ENCODE measurements around the gene NKAIN4.

The NKAIN4 gene

DNA sequence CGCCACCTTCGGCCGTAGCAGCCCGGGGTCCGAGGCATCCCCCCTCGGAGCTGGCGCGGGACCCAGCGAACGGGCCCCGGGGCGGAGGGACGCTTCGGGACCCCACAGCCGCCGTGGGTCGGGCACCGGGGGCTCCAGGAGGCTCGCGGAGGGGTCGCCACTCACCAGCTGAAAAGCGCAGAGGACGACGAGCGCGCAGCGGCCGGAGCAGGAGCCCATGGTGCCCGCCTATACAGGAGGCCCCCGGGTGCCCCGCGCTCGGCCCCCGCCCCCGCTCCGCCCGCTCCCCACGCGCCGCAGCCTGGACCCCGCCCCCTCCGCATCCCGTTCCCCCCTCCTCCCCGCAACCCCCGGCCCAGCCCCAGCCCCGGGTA lies at the start of gene NKAIN4:
NKAIN4 (minus strand) TSS at position 232 of the 374 bp plus-strand sequence; CDS start at position 219, 13 bp downstream.
- DNase-seq: no peak

DNA sequence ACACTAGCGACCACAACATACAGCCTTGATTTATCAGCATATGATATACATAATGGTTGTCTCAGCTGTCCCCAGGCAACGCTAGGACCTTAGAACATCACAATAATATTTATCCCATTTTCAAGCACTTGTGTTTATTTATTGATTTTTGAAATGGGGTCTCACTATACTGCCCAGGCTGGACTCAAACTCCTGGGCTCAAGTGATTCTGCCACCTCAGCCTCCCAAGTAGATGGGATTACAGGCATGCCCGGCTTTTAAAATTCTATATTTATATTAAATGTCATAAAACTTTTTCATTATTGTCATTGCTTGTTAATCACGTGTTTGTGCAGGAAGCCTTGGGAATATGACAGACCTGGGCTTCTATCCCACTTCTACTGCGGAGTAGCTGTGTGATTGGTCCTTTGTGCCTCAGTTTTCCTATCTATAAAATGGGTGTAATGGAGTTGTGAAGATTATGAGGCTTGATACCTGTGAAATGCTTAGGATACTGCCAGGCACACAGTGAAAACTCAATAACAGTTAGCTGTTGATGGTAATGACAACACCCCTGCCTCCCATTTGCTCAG lies 48.9 kb upstream of the NKAIN4 start:
- no peak for DNase-seq

DNA sequence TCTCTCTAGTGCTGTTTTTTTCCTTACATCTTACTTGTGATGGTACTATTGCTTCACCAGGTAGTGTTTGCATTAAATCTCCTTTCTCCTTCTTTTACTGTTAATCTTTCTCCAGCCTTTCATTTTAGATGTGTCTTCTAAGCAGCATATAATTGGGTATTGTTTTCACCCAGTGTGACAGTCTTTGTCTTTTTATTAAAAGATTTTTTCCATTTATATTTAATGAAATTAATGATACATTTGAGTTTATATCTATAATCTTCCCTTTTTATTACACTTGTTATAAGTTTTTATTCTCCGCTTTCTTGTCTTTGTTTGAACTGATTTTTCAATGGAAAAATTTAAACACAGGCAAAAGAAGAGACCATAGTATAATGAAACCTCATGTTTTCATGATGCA lies 47.4 kb upstream of the NKAIN4 start:
- no peak for DNase-seq

- no peak for DNase-seq
These were observed 44.6 kb upstream of the NKAIN4 start for GRCh38 chr20:63298731-63299312.

DNA sequence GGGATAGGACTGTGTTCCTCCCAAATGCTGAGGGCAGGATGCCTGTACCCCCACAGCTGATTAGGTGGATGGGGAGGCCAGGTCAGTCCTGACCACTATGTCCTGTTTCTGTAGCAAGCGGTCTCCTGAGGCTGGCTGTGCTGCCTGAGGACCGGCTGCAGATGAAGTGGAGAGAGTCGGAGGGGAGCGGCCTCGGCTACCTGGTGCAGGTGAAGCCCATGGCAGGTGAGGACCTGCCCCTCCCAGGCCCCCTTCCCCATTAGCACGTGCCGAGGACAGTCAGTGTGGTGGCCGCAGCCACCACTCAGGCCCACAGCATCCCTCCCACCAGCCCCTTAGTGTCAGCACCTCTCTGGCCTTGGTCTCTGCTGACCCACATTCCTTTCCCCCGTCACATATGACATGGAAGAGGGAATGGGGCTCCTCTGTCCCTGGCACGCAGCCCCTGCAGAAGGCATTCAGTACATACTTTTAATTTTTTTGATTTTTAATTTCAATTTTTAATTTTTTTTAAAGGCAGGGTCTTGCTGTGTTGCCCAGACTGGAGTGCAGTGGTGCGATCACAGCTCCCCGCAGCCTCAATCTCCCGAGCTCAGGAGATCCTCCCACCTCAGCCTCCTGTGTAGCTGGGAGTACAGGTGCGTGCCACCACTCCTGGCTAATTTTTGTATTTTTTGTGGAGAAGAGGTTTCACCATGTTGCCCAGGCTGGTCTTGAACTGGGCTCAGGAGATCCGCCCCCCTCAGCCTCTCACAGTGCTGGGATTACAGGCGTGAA lies 43.7 kb upstream of the NKAIN4 start:
- DNase-seq: no peak

DNA sequence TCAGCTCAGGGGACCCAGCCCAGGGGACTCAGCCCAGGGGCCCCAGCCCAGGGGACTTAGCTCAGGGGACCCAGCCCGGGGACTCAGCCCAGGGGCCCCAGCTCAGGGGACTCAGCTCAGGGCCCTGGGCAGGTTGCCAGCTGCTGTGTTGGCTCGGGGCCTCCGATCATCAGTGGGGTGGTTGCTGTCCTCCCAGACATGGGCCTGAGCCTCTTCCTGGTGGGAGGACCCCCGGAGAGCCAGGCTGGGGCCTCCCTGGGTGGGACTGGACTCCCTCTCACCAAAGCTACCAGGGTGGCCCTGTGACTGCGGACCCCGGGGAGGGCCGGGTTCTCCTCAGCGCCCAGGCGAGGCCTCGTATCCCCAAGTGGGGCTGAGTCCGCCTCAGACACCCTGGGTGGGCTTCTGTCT lies 43.1 kb upstream of the NKAIN4 start:
- DNase-seq: no peak

GRCh38 chr20:63296531-63297299 lies 42.5 kb upstream of the NKAIN4 start:
- DNase-seq: no peak

DNA sequence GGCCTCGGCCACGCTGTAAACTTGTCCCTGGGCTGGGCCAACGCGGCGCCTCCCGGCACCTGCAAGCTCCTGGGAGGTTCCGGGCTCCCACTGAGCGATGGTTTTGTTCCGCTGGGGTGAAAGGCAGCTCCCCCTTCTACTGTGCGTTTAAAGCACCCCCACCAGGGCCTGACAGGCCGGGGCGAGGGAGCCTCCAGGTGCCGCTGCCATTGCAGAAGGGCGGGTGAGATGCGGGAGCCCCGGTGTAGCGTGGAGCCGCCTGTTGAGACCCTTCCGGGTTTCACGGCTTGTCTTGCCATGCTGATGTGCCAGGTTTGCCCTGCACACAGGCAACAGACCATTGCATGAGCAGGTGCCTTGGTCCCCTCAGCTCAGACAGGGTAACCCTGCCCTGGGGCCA lies 41.6 kb upstream of the NKAIN4 start:
- no peak for DNase-seq

DNA sequence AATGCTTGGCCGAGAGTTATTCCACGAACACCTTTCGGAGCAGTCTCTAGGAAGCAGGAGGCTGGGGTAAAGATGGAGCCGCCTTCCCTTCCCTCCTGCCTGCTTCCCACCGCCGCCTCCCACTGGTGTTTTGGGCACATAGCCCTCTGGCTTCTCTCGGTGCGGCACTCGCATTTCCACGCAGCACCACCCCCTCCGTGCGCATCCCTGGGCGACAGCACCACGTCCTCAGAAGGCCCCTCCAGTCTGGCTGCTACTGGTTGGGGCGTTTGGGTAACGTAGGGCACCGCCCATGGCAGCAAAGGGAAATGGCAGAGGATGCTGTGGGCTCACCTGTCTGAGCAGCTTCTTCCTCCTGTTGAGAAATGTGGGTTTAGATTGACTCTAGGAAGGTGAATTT lies 41.2 kb upstream of the NKAIN4 start:
- no peak for DNase-seq

GRCh38 chr20:63295018-63295417 lies 40.8 kb upstream of the NKAIN4 start:
- DNase-seq: no peak

- no peak for DNase-seq
These were observed 40.3 kb upstream of the NKAIN4 start for GRCh38 chr20:63294536-63294900.

DNA sequence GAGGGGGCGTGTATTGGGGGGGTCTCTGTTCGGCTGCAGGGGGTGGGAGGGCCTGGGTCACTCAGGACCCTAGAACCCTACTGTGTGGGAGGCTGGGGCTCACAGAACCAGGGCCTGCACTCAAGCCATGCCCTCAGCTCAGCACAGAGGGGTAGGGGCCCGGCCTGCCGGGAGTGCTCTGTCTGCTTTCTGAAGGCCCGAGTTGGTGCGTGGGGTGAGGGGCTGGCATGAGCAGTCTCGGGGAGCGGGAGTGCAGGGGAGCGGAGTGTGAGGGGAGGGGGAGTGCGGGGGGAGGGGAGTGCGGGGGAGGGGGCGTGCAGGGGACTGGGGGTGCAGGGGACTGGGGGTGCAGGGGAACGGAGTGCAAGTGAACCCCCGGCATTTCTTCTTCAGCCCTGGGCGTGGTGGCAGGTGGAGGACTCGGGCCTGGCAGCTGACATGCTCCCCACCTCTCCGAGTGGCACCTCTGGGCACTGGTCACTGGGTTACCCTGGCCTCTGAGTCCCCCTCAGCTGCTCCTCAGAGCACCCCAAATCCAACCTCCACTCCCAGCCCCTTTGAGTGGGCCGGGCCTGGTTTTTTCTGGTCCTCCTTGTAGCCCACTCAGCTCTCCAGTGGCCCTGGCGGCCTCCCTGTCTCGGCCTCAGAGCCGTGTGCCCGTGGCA lies 39.7 kb upstream of the NKAIN4 start:
- DNase-seq: no peak

DNA sequence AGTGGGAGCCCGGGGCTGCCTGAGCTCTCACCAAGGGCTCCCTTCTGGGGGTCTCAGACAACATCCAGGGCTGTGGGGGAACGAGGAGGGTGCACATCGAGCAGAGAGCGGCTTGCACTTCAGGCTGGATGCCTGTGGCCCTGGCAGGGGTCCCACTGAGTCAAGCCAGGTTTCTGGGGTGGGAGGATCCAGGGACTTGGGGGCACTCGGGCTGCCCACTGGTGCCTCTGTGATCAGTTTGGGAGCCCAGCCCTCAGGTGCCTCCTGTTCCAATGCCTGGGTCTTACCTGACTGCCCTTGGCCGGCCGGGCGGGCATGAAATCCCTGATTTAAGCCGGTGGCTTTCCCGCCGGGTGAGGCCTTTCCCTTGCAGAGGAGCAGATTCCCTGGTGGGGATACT lies 39.2 kb upstream of the NKAIN4 start:
- DNase-seq: no peak

- DNase-seq: no peak
These were observed 38.6 kb upstream of the NKAIN4 start, which contains the start of gene COL20A1 for GRCh38 chr20:63292904-63293303. Gene COL20A1 (plus strand): TSS chr20:63293186. CDS start chr20:63295108, 1,922 bp downstream.

DNA sequence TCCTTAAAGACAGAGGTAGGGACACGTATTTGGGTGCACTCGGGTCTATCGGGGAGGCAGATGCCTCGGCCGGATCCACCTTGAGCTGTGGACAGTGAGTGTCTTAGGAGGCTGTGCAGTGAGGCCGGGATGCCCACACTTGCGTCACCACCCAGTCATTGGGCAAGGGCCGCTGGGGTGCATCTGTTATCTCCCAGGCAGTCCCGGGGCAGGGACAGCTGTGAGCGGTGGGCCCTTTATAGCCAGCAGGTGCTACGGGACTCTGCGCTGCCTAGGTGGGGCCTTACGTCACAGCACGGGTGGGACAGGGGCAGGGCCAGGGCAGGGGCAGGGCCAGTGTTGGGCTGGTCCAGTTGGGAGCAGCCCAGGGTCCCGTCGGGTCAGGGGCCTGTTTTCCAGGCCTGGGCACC lies 38.0 kb upstream of the NKAIN4 start:
- no peak for DNase-seq

- DNase-seq: no peak
These were observed 37.5 kb upstream of the NKAIN4 start for GRCh38 chr20:63291811-63292210.

DNA sequence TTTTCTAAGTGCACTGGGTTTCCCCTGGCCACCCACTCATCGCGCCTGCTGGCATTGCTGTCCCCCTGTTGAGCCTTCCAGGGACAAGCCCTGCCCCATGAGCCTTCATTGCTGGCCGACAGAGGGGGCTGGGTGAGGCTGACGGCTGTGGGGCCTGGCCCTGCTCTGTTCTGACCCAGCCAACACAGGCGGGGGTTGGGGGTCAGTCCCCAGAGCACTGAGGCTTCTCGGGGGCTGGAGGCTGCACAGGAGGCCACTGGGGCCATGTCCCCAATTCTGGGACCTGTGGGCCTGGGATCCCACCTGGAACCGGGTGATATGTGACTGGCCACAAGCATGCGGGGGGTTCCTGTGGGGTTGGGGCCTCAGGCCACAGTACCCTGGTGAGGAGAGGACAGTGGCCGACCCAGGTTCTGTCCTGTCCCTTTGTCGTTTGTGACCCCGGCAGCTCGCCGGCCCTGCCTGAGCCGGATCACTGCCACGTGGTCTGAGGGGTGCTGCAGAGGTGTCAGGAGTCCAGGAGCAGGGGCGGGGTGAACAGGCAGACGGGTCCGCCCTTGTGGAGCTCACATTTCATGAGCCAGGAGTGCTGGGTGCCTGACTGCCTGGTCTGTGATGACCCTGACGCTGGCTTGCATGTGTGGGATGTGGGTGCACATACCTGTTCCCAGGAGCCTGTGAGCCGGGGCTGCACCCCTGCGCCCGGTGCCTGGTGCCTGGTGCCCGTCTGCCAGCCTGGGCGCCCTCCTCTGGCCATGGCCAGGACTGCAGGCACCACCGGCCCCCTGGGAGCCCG lies 36.6 kb upstream of the NKAIN4 start:
- DNase-seq: no peak

- DNase-seq: no peak
These were observed 35.9 kb upstream of the NKAIN4 start for GRCh38 chr20:63290136-63290676.

DNA sequence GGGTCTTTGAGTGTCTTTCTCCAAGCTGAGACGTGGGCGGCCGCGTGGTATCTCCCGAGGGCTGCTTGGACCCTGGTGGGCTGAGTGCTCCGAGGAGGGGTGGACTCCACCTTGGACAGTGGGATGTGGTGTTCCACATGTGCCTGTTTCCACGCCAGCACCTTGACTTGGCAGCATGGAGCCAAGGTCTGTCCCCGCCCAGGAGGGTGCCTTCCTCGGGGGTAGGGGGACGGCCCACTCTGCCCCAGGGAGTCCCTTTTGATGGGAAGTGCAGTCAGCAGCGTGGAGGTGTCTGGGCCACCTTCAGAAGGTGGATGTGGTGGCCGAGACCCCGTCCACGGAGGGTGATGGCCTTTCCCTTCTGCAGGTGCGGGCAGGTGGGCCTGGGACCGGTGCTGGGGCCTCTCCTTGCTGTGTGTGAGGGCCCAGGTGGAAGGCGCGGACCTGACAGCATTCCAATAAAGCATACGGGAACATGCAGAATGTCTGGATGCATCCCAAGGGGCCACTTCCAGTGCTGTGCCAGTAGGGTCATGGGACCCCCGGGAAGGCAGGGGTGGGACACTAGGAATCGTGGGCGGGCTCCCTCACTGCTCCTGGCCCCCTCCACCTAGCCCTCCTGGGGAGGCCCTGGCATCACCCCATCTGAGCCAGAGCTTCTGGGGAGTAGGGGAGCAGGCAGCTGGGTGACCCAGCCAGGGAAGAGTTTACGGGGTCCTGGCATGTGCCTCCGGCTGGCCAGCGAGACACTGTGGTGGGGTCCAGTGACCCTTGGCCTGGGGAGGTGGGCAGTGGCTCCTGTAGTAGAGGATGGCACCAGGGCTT lies 35.3 kb upstream of the NKAIN4 start:
- no peak for DNase-seq

- DNase-seq: no peak
These were observed 34.5 kb upstream of the NKAIN4 start for GRCh38 chr20:63288581-63289251.

Measured in NCI-H345 (cell line).